GM19463 (cell line): Measurements from ENCODE around the gene UGGT1.

ENCODE experiments used
- ATAC-seq: cut with Tn5 transposase; IDR thresholded peaks from one replicate; pipeline ENCODE4 v1.9.1; 2021; ENCODE audit warnings: mild to moderate bottlenecking, moderate library complexity; ENCODE audit not compliant: unreplicated experiment

Gene UGGT1

GRCh38 chr2:128109243-128109642 lies 18.2 kb downstream of the UGGT1 start:
- ATAC-seq = no peak

- no peak for ATAC-seq
Measured at GRCh38 chr2:128115921-128116623, 25.1 kb downstream of the UGGT1 start.

GRCh38 chr2:128134573-128134972 lies 43.6 kb downstream of the UGGT1 start:
- ATAC-seq = no peak

- no peak for ATAC-seq
Measured at GRCh38 chr2:128137094-128137616, 46.2 kb downstream of the UGGT1 start.

- ATAC-seq = no peak
Measured at GRCh38 chr2:128139624-128140023, 48.6 kb downstream of the UGGT1 start.

GRCh38 chr2:128145651-128146050 lies 54.7 kb downstream of the UGGT1 start:
- no peak for ATAC-seq

- no peak for ATAC-seq
Measured at GRCh38 chr2:128153786-128154185, 62.8 kb downstream of the UGGT1 start.

GRCh38 chr2:128154225-128154624 lies 63.2 kb downstream of the UGGT1 start:
- no peak for ATAC-seq

- ATAC-seq = no peak
Measured at GRCh38 chr2:128155970-128156369, 65.0 kb downstream of the UGGT1 start.

GRCh38 chr2:128156812-128157211 lies 65.8 kb downstream of the UGGT1 start:
- no peak for ATAC-seq

- ATAC-seq = no peak
Measured at GRCh38 chr2:128157644-128158043, 66.6 kb downstream of the UGGT1 start.

- ATAC-seq = no peak
Measured at GRCh38 chr2:128158176-128158575, 67.2 kb downstream of the UGGT1 start.

GRCh38 chr2:128159437-128159836 lies 68.4 kb downstream of the UGGT1 start:
- no peak for ATAC-seq

- no peak for ATAC-seq
Measured at GRCh38 chr2:128160616-128161275, 69.7 kb downstream of the UGGT1 start.

GRCh38 chr2:128162266-128162665 lies 71.3 kb downstream of the UGGT1 start:
- no peak for ATAC-seq

GRCh38 chr2:128164311-128164710 lies 73.3 kb downstream of the UGGT1 start:
- ATAC-seq = no peak

- ATAC-seq = no peak
Measured at GRCh38 chr2:128166746-128167353, 75.8 kb downstream of the UGGT1 start.

GRCh38 chr2:128169094-128169493 lies 78.1 kb downstream of the UGGT1 start:
- no peak for ATAC-seq

GRCh38 chr2:128169497-128169896 lies 78.5 kb downstream of the UGGT1 start:
- no peak for ATAC-seq

GRCh38 chr2:128169933-128170709 lies 79.1 kb downstream of the UGGT1 start:
- no peak for ATAC-seq

GRCh38 chr2:128170776-128171175 lies 79.8 kb downstream of the UGGT1 start:
- ATAC-seq = no peak
